ENCODE results near the gene MRPS18B.

DNA sequence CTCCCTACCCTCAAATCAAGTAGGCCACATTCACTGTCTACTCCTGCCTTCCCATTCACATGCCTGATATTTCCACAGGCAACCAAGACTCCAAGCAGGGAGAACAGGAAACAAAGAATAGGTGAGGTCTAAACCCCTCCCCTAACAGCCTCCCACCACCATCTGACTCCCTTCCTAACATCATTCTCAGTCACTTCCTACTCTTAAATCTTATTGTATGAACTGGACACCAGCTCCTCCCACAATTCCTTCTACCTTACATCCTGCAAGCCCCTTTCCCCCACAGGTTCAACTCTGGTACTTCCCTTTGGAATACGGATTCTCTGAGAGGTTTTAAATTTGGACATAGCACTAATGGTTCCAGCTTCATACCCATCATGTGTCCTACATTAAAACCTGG lies 28.3 kb downstream of the MRPS18B start:
- TF ChIP-seq CTCF (IDR thresholded peaks at IDR 0.05) (no peak), POLR2A (IDR thresholded peaks at IDR 0.05) (no peak)
